Smooth muscle cell (in vitro differentiated cells): ENCODE measurements around the gene PTPRN2. TPM values are rescaled to one million over a fixed set of nuclear protein-coding genes. Genes with fewer than 3 reads are reported as not detected.

ENCODE experiments used
- DNase-seq: peaks from one replicate; lab custom pipeline; 2025; ENCODE audit not compliant: unreplicated experiment; lab: John Stamatoyannopoulos, UW
- H2AFZ ChIP-seq: fragments of 200-600 bp; sonication (generic); 2 replicates; pipeline ENCODE4 v1.6.0; 2016; ENCODE audit warnings: antibody characterized with exemption, low read depth, mild to moderate bottlenecking
- H3F3A ChIP-seq: fragments of 200-600 bp; sonication (generic); 2 replicates; pipeline ENCODE4 v1.6.0; 2017; ENCODE audit warnings: antibody characterized with exemption, low read depth
- H3K27ac ChIP-seq: fragments of 200-600 bp; sonication (generic); 2 replicates; pipeline ENCODE4 v1.5.1; 2016; ENCODE audit warnings: low read depth, mild to moderate bottlenecking
- H3K27me3 ChIP-seq: fragments of 200-600 bp; sonication (generic); 2 replicates; pipeline ENCODE4 v1.6.1; 2016; ENCODE audit warnings: low read depth, mild to moderate bottlenecking
- H3K36me3 ChIP-seq: fragments of 200-600 bp; sonication (generic); 2 replicates; pipeline ENCODE4 v1.5.1; 2016; ENCODE audit warnings: low read depth
- H3K4me1 ChIP-seq: fragments of 200-600 bp; sonication (generic); 2 replicates; pipeline ENCODE4 v1.5.1; 2016; ENCODE audit warnings: low read depth
- H3K4me2 ChIP-seq: fragments of 200-600 bp; sonication (generic); 2 replicates; pipeline ENCODE4 v1.6.0; 2016; ENCODE audit warnings: mild to moderate bottlenecking
- H3K4me3 ChIP-seq: fragments of 200-600 bp; sonication (generic); 2 replicates; pipeline ENCODE4 v1.5.1; 2016; ENCODE audit warnings: mild to moderate bottlenecking
- H3K79me2 ChIP-seq: fragments of 200-600 bp; sonication (generic); 2 replicates; pipeline ENCODE4 v1.6.0; 2016; ENCODE audit warnings: low read depth, mild to moderate bottlenecking
- H3K9ac ChIP-seq: fragments of 200-600 bp; sonication (generic); 2 replicates; pipeline ENCODE4 v1.6.0; 2016; ENCODE audit warnings: low read depth
- H3K9me3 ChIP-seq: fragments of 200-600 bp; sonication (generic); replicated peaks from 2 replicates; pipeline ENCODE4 v1.5.1; 2016; ENCODE audit warnings: low read depth
- H4K20me1 ChIP-seq: fragments of 200-600 bp; sonication (generic); 2 replicates; pipeline ENCODE4 v1.6.0; 2016; ENCODE audit warnings: low read depth
- WGBS: methylation state at CpG from one replicate; pipeline ENCODE4 v1.1.7; 2016; ENCODE audit warnings: low lambda C conversion rate; 5-methylcytosine and 5-hydroxymethylcytosine counted together
- polyA plus RNA-seq: library from polyadenylated mRNA; unstranded; fragments of >200 nt; fragmentation: Nextera tagmentation; extraction: Ambion mirVana; gene quantifications from 2 replicates; pipeline ENCODE4 v1.2.1, GENCODE V29; 2016
- total RNA-seq: library from RNA; depleted of rRNA; stranded (reverse); fragments of >200 nt; gene quantifications from 2 replicates; pipeline ENCODE4 v1.2.3, GENCODE V29; 2014
- TF ChIP-seq, protein P1 (sequence below): fragments of 200-600 bp; sonication (generic); IDR thresholded peaks from 2 replicates; pipeline ENCODE4 v1.5.1; 2017; ENCODE audit warnings: borderline replicate concordance, mild to moderate bottlenecking, antibody characterized with exemption; ENCODE audit not compliant: insufficient read depth, poor library complexity, severe bottlenecking

The PTPRN2 gene
- total and polyA plus RNA-seq, 2 experiments from 2014 or later: 0.09 to 0.87 TPM

DNA sequence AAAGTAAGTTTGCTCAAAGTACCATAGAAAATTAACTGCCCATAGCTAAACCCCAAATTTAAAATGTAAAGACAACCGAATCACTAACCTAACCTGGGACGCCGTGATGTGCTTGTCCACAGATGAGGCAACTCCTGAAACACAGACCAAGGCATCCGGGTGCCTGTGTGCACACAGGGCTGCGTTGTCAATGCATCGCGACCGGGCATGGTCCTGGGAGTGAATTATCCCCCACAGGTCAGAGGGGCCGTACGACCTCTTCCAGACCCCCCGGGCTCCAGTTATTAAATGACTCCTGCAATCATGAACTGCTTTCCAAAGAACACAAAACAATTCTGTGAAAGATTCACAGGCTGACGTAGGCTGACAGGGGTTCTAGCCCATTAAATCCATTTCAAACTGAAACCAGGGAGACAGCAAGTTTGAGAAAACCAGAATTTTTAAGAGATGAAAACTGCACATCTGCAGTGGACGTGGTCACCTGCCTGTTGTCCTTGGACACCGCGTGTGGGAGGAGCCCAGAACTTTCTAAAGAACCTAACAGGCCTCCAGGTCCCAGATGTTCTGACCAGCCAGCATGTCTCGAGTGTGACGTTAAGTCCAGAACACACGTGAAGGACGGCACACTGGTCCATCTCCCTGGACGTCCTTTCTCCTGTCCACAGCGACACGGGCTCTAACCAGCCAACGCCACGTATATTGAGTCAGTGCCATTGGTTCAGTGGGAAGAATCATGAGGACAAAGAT lies 953.0 kb downstream of the PTPRN2 start:
- 88% methylated on average over 24 of the region's 24 CpGs for WGBS

DNA sequence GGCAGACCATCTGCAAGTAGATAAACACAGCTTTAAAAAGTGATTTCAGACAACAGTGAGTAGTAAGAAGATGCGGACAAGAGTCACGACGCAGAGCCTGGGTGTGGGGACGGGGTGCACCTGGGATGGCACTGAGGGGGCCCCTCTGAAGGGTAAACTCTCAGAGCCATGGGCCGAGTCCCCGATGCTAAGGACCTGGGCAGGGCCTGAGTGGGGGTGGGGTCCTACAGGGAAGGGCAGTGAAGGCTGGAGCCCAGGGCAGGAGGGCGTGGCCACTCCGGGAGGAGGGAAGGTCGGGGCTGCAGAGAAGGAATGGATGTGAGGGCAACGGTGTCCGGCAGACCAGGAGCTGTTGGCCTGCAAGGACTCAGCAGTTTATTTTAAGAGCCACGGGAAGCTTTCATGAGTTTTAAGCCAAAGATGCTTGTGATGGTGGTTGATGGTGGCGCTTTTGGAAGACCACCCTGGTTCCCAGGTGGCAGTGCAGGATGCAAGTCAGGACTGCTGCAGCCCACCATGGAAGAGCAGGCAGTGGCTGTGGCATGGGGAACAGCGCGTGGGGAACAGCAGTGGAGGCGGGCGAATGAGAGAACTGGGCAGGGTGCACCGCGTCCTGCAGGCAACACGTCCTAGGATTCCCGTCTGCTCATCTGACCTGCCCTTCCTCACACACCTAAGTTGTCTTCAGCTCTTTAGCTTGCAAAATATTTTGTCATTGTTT lies 954.0 kb downstream of the PTPRN2 start:
- H3K9ac ChIP-seq: no peak overlapping the region
- TF ChIP-seq, protein P1, sequence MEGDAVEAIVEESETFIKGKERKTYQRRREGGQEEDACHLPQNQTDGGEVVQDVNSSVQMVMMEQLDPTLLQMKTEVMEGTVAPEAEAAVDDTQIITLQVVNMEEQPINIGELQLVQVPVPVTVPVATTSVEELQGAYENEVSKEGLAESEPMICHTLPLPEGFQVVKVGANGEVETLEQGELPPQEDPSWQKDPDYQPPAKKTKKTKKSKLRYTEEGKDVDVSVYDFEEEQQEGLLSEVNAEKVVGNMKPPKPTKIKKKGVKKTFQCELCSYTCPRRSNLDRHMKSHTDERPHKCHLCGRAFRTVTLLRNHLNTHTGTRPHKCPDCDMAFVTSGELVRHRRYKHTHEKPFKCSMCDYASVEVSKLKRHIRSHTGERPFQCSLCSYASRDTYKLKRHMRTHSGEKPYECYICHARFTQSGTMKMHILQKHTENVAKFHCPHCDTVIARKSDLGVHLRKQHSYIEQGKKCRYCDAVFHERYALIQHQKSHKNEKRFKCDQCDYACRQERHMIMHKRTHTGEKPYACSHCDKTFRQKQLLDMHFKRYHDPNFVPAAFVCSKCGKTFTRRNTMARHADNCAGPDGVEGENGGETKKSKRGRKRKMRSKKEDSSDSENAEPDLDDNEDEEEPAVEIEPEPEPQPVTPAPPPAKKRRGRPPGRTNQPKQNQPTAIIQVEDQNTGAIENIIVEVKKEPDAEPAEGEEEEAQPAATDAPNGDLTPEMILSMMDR: no peak
- no peaks in the 10 kb centered on the region for H3K79me2 ChIP-seq
- WGBS: 87% methylated on average over 19 of the region's 21 CpGs
- peaks cover 27% of the 10 kb centered on the region for H3K27me3 ChIP-seq
- H3K27ac ChIP-seq: no peak overlapping the region
- no peak overlapping the region for H3K4me2 ChIP-seq
- no peaks in the 10 kb centered on the region for H3K36me3 ChIP-seq
- no peak overlapping the region for H2AFZ ChIP-seq
- no peaks in the 10 kb centered on the region for H3K9me3 ChIP-seq
- H3F3A ChIP-seq: no peaks in the 10 kb centered on the region
- H3K4me3 ChIP-seq: no peak overlapping the region
- H3K4me1 ChIP-seq: no peaks in the 10 kb centered on the region
- DNase-seq: no peak
- H4K20me1 ChIP-seq: no peaks in the 10 kb centered on the region

More for the DNA sequence above, 953.0 kb downstream of the PTPRN2 start:
- H3K79me2 ChIP-seq: no peaks in the 10 kb centered on the region
- H2AFZ ChIP-seq: no peak overlapping the region
- H3K9me3 ChIP-seq: no peaks in the 10 kb centered on the region
- no peak overlapping the region for H3K27ac ChIP-seq
- DNase-seq: no peak
- H3K36me3 ChIP-seq: no peaks in the 10 kb centered on the region
- H4K20me1 ChIP-seq: no peaks in the 10 kb centered on the region
- H3K27me3 ChIP-seq: peaks cover 27% of the 10 kb centered on the region
- H3K4me3 ChIP-seq: no peak overlapping the region
- H3K4me1 ChIP-seq: no peaks in the 10 kb centered on the region
- TF ChIP-seq, protein P1: no peak
- H3F3A ChIP-seq: no peaks in the 10 kb centered on the region
- H3K4me2 ChIP-seq: no peak overlapping the region
- H3K9ac ChIP-seq: no peak overlapping the region

DNA sequence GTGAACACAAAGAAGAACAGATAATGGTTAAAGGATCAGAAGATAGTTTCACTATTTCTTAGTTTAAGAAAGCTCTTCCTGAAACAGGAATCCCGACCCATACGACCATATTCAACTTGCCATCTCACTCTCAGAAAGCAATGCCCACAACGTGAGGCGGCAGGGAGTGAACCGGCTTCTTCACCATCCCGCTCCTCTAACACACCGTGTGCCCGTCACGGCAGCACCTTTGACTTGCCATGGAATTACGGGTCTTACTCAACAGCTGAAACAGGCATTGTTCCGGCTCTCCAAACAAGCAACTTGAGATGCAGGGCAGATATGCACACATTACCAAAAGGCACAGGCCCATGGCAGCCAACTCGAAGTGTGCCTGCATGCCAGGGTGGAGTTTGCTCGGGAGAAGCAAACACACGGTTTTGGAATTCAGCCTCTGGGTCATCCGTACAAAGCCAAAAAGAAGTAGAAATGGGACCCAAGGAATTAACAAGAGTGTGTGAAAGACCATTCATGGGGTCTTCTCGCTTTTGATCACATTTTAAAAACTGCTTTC lies 957.2 kb downstream of the PTPRN2 start:
- Histone ChIP-seq H3K9ac (no peak overlapping the region), H3K27me3 (peaks cover 20% of the 10 kb centered on the region), H4K20me1 (no peaks in the 10 kb centered on the region), H3K4me3 (no peak overlapping the region), H3K4me1 (no peaks in the 10 kb centered on the region), H3K79me2 (no peaks in the 10 kb centered on the region), H3F3A (no peaks in the 10 kb centered on the region), H3K4me2 (no peak overlapping the region), H2AFZ (no peak overlapping the region), H3K9me3 (no peaks in the 10 kb centered on the region), H3K27ac (no peak overlapping the region), H3K36me3 (no peaks in the 10 kb centered on the region)
- no peak for DNase-seq
- TF ChIP-seq, protein P1: no peak
- 87% methylated on average over 16 of the region's 16 CpGs for WGBS
